Fibroblast of skin of left quadriceps (primary cell): ENCODE results near the gene C1QL4.

Source experiments
- DNase-seq, 2 experiments: peaks; one replicate each; pipeline ENCODE4 v3.0.0-alpha.2; 2013; ENCODE audit warnings: low read depth in 2 of 2

Gene C1QL4

GRCh38 chr12:49347311-49348193, 10.6 kb upstream of the C1QL4 start:
- DNase-seq: no peak

GRCh38 chr12:49346659-49347310, 9.8 kb upstream of the C1QL4 start, which contains the start of gene DNAJC22:
Gene DNAJC22, plus strand, starts transcription at chr12:49346888. Its CDS starts 1,985 bp downstream, at chr12:49348873.
- DNase-seq: no peak

DNA sequence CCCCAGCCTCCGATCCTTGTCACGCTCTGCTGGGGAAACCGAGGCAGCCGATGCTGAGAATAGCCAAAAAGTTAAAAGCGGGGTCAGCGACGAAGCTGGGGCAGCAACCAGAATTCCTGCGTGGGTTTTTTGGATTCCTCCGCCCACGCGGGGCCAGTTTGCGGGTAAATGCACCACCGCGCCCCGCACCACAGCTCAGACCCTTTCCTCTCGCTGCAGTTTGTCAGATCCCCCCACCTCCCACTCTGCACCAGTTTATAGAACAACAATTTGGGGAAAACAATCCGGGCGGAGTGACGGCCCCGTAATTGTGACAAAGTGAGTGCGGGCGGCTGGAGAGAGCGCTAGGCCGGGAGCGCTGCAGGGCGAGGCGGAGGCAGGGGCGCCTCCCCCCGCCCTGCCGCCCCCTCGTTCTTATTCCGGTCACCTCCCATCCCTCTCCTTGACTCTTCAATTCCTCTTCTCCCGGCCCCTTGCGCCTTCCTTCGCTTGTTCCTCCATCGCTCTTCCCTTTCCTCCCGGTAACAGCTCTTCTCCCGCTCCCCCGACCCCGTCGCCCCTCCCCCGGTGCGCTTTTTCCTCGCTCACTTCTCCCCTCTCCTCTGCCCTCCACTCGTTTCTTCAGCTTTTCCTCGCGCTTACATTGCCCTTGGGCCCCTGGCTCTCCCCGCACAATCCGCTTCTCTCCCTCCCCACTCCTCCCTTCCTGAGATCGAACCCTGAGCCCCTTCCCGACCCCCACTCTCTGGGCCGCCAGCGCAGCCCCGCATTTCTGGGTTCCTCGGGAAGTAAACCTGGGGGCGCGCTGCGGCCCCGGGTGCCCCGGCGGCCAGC, 9.1 kb upstream of the C1QL4 start:
- no peak for DNase-seq

DNA sequence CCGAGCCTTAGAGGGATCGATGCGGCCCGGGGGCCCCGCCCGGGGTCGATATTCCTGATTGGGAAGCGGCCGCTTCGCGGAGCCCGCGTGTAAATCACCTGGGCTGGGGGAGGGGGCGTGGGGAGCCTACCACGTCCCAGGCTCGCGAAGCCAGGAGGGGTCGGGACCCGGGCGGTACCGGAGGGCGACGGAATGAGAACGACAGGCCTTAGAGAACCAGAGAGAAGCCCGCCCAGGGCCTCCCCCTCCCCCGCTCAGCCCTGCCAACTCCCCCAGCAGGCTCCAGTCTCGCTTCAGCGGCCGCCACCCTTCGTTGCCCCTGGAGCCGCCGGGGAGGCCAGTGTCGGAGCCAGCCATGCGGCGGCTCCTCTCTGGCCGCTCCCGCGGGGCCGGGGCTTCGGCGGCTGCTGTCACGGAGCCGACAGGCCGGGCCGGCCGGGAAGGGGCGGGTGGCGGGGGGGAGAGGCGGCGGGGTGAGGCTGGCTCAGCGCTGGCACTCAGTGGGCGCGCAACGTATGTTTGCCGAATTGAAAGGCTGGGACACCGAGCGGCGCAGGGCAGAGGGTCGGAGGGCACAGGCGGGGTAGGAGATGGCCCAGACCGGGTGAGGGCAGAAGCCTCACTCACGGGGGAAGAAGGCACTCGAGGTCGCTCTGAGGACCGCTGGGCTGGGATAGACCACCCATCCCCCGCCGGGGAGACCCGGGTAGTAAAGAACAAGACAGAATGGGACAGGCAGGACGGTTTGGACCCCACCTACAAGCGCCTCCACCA, 8.2 kb upstream of the C1QL4 start:
- no peak for DNase-seq

GRCh38 chr12:49344486-49345050, 7.6 kb upstream of the C1QL4 start:
- DNase-seq: no peak

DNA sequence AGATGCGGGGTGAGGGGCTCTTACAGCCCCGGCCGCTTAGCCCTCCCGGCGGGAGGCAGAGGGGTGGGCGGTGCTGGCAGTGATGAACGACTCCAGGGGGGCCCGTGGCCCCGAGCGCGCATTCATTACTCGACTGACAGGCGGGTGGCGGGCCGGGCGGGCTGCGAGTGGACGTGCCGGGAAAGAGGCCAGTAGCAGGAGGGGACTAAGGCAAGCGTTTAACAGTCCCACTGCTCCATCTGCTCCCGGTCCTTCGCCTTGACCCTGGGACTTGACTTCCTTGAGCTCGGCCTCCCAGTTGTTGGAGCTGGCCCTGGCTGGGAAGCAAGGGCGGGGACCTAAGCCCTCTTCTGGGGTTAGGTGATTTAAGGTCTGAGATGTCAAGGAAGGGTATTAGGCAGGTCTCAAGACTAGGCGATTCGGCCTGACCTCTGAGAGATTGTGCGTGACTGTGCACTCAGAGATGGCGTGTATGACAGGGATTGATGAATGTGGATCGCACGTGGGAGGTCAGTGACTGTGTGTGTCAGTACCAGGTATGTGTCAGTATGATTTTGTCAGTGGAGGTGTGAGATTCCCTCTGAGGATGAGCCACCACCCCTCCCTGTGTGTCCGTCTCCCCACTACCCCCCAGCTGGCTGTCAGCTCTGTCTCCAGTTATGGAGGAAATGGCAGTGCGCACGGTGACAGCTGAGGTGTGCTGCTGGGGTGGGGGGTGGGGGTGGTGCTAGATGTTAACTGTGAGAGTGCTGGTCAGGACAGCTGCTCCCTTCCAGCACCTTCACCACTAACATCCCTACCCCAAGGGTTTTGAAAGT, 6.1 kb upstream of the C1QL4 start:
- DNase-seq: no peak

DNA sequence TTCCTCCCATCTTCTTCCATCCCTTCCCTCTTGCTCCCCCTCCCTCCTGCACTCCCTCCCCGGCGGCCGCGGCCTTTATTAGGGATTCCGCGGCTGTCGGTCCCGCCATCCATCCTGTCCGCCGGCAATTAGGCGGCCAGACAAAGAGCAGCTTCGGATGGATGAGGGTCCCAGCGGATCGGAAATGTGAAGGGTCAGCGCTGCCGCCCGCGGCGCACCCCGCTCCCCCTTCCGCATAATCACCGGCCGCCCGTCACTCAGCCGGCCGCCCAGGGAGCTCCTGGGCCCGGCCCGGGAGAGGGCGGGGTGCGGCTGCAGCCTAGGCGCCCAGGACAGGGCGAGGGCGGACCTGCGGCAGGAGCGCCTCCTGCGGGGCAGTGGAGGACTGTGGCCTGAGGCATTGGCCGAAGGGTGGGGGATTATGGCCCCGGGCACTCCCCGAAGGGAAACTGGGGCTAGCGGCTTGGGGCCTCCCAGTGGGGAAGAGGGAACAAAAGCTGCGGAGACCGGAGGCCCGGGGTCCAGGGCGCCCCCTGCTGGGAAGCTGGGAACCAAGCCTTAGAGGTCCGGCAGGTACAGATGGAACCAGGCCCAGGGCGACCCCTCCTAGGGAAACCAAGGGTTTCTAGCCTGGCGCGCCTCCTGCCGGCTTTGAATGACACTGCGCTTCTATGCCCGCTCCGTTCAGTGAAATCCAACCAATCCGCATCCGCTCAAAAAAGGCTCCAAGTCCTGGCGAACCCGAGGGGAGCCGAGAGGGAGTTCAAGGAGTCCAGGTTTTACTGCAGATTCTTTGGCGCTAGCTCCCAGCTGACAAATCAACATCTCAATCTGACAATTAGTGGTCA, 5.3 kb upstream of the C1QL4 start:
- no peak for DNase-seq

DNA sequence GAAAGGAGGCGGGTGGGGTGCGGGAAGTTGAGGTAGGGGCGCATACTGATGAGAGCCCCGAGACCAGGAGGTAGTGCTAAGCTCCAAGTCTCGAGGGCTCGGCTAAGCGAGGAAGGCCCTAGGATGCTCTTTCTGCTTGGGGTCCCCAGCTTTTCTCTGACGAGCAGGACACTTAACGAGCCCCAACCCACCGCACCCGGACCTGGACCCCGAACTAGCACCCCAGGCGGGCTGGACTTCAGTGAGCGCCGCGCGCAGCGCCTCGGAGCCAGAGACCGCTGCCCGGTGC, 4.7 kb upstream of the C1QL4 start:
- no peak for DNase-seq

GRCh38 chr12:49340971-49341776, 4.2 kb upstream of the C1QL4 start:
- no peak for DNase-seq

DNA sequence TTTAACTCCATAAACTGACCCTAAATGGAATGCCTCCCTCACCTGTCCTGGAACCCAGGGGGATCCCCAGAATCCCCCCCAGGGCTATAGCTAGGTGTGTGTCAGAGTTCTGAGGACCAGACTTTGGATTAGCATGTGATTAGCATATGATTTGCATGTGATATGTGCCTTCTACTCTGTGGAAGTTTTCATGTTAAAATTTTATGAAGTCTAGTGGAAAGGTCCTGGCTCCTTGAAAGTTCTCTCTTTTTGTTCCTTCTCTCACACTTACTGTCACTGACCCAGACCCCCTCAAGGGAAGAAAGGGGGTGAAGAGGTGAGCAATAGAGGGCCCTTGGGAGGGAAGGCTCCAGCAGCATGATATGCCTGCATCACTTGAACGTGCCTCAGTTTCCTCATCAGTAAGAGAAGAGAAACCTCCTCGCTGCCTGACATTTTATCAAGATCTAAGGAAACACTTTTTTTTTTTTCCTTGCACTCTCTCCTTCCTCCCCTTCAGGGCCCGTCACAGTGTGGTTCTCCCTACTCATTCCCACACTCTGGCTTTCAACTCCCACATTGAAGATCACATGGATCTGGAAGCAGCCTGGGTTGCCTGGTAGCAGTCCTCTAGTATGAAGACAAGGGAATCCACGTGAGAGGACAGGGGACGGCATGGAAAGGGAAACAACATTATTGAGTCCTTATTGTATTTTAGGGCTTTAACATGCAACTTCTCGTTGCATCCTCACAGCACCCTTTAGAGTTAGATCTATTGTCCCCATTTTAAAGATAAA, 3.3 kb upstream of the C1QL4 start:
- no peak for DNase-seq

DNA sequence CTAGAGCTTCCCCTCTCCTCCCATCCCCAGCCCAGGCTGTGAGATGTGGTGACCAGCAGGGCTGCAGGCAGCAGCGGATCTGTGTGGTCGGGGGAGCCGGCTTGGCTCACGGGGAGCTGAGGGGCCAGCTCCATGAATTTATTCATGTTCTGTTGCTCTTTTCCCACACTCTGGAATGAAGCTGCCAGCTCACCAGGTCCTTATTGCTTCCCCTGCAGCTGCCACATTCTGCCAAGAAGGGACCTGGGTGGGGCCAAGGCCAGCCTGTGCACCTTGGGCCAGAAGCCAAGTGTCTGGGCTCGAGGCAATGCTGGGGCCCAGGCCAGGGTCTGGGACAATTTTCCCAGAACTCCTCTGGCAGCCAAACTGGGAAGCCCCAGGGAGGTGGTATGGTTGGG, 2.5 kb upstream of the C1QL4 start:
- no peak for DNase-seq

DNA sequence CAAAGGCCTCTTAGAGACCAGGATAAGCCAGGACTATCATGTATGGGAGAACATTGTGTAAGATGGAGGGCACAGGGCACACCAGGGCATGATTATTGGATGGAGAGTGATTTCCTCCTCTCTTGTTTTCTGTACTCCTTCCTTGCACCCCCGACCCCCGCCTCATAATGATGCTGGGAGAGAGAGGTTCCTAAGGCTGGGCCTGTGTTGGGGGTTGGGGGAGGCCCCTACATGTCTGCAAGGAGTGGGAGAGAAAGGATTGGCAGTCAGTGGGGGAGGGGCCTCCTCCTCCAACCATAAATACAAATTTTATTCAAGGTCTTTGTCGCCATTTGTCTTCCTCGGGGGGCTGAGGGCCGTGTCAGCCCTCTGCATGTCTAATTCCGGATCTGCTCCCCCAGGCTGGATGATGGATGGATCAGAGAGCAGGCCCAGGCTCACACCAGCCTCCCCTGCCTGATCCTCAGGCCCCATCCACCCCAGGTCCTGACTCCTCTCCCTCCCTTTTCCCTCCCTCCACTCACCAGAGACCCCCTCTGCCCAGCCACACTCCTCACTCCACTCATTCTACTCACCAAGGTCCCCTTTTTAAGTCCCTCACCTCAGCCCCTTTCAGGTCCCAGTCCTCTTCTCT, 2.0 kb upstream of the C1QL4 start:
- no peak for DNase-seq

DNA sequence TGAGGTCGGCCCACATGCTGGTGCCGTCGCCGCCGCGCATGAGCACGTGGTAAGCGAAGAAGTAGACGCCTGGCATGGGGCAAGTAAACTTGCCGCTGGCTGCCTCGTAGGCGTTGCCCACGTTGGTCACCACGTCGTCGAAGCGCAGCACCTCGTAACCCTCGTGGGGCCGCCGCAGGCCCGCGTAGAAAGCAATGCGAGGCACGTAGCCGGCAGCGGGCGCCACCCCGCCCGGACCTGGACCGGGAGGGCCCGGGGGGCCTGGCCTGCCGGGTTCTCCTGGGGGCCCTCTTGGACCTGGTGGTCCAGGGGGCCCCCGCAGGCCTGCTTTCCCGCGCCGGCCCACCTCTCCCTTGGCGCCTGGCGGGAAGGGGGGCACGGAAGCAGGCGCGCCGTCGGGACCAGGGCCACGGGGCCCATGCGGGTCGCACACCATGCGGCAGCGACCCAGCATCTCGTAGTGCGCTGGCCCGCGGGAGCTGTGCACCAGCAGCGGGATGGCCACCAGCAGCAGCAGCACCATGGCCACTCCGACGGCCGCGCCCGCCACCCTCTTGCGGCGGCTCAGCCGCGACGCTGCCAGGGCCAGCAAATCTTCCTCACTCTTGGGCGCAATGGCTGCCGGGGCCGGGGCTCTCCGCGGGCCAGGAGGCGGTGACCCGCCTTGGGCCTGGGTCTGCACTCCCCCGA, 888 bp downstream of the C1QL4 start:
- DNase-seq: no peak

DNA sequence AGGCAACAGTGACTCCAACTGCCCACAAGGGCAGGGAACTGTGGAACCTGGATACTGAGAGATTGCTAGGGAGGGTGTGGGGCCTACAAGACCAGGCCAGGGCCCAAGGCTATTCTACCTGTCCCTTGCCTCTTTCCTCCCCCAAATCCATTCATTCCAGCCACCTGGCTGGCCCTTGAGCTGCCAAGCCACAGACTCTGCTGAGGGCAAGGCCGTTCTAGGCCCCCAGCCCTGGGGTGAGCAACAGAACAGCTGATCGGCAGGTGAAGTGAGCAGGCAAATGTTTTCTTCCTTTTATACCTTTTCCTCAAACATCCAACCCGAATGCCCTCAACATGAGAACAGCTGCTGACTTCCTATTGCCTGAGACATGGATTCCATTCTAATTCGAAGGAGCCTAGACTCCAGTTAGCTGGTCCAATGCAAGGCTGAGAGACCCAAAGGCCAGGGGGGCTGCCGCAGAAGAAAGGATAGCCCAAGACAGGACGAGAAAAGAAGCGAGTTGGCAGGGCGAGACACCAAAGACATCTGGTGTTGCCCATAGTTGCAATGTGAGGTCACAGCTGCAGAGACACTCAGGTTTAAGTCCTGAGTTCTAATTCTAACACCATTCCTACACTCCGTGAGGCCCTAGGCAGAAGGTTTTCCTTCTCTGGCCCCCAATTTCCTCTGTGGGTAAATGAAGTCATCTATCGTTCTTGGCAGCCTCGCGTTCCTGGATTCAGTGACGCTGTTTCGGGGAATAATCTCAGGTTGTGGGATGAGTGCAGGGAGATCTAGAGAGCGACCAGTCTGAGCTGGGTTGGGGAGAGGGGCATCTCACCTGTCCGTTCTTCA, 1.7 kb downstream of the C1QL4 start:
- no peak for DNase-seq

GRCh38 chr12:49334681-49335080, 2.3 kb downstream of the C1QL4 start:
- DNase-seq: no peak

- DNase-seq: no peak
Observed at GRCh38 chr12:49334226-49334625, 2.8 kb downstream of the C1QL4 start.
